ENCODE results near the gene CRACR2A.

GRCh38 chr12:3669594-3669993 lies 83.3 kb downstream of the CRACR2A start:
- TF ChIP-seq TAF1 (IDR thresholded peaks at IDR 0.05; ENCODE audit: low read depth): no peak
- no peak for TF ChIP-seq CREB1 (IDR thresholded peaks at IDR 0.05; ENCODE audit: low read depth)
- no peak for TF ChIP-seq REST (IDR thresholded peaks at IDR 0.05; ENCODE audit: low read depth)

All from Ishikawa (cell line).